GM19240 (cell line): ENCODE measurements around the gene CRYGD.
"Not testable (repeated sequence)": the region's sequence is repeated elsewhere in the genome, so short reads cannot be mapped to it uniquely, and the experiment has no call there.

Experiments used
- DNase-seq: peaks from one replicate; pipeline ENCODE4 v3.0.0; 2011; ENCODE audit warnings: low spot score; ENCODE audit not compliant: insufficient read length

Gene CRYGD

DNA sequence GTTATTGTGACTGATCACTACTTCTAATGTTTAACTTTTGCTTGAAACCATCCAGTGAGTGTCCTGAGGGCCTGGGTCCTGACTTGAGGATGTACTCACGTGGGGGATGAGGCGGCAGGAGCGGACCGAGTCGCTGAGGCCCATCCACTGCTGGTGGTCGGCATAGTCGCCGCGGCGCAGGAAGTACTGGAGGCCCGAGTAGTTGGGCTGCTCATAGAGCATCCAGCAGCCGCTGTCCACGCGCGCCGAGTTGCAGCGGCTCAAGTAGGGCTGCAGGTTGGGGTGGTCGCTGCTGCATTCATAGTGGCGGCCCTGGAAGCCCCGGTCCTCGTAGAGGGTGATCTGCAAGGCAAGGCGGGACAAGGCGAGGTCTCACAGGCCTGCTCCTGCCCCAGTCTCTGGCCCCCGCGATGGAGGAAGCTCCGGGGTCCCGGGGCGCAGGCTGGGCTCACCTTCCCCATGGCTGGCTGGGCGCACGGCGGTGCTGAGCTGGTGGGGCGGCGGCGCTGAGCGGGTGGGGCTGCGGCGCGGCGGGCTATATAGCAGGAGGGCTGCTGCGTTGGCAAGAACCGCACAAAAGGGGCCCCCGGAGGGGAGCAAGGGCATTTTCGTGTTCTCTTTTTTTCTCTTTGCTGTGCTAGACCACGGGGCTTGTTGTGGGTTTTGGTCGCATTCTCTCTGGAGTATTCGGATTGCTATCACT lies at the start of gene CRYGD:
TSS of gene CRYGD (minus strand) at position 512 of the 703 bp plus-strand sequence. CDS start at position 461, 51 bp downstream.
- not testable (repeated sequence) for DNase-seq

DNA sequence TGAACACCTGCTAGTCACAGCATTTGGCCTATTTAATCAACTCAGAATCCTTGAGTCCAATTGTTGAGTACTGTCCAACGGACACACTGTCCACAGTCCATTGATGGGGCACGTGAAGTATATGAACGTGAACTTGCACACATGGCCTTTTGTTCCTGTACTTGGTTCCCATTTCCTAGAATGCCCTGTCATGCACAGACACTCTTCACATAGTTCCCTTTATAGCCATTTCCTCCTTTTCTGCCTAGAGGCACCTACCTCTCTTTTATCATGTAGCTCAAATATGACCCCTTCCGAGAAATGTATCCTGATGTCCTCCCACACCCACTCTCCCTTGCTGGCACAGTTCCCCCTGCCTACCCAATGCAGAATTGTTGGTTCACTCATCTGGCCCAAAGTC lies 47.8 kb upstream of the CRYGD start:
- DNase-seq: no peak

DNA sequence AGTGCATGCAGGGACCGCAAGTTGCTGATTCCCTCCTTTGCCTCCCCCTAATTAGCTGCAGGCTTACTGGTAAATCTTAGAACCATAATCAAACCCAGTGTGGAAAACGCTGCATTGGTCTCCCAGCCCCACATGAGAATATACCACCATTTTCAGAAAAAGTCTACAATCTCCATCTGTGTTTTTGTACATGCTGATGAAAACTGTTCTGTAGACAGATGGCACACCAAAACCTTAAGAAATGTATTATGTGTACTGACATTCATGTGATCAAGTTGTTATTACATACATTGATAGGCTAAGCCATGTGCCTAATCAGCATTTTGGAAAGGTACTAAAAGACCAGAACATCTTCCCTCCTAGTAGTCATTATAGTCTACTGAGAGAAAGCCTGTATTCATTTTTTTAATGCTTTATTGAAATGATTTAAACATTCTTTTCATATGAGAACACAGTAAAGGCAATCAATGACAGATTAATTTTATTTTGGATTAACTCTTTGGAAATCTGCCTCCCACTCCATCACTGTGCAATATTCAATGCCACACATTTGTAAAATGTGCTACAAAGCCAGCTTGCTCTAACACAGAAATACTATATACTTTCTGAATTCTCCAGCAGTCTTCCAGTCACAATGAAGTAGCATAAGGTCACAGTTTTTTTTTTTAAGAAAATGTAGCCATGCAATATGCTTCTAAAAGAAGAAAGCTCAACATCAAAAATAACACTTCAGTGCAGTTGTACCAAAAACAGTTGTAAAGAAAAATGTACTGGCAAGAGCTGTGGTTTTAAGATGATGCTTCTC lies 40.8 kb upstream of the CRYGD start:
- no peak for DNase-seq

DNA sequence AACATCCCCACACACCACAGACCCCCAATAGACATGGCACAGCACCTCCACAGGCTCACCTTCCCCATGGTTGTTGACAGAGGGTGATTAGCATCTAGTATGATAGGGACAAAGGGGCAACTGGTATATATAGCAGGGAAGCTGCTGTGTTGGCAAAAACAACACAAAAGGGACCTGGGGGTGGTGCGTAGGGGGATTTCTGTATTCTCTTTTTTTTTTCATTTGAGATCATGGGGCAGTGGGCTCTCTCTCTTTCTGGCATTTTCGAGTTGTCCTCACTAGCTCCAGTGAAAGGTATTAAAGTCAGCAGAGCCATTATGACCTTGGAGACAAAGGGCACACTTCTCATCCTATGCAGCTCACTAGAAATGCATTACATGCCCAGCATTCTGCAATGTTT lies 39.2 kb upstream of the CRYGD start, which contains the start of gene CRYGA:
TSS of gene CRYGA (minus strand) at position 101 of the 400 bp plus-strand sequence. CDS start at position 68, 33 bp downstream.
- no peak for DNase-seq

DNA sequence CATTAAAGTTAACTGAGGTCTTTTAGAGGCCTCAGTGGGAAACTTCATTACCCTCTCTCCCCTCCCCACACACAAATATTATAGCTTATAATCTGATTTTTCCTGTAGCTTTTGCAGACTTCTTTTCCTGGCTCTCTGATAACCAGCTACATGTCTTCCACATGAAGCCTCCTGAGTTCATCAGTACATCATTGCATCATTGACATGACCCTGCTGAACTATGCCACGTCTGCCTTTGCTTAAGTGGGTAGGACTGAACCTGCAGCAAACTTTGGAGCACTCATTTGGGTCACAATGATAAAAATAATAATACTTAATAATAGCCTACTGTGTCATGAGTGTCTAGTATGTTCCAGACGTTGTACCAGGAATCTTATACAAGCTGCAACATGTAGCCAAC lies 32.1 kb upstream of the CRYGD start:
- no peak for DNase-seq

DNA sequence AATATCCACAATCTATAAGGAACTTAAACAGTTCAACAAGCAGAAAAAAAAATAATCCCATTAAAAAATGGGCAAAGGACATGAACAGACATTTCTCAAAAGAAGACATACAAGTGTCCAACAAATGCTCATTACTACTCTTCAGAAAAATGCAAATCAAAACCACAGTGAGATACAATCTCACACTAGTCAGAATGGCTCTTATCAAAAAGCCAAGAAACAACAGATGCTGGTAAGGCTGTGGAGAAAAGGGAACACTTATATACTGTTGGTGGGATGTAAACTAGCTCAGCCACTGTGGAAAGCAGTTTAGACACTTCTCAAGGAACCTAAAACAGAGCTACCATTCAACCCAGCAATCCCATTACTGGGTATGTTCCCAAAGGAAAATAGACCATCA lies 28.8 kb upstream of the CRYGD start:
- no peak for DNase-seq

DNA sequence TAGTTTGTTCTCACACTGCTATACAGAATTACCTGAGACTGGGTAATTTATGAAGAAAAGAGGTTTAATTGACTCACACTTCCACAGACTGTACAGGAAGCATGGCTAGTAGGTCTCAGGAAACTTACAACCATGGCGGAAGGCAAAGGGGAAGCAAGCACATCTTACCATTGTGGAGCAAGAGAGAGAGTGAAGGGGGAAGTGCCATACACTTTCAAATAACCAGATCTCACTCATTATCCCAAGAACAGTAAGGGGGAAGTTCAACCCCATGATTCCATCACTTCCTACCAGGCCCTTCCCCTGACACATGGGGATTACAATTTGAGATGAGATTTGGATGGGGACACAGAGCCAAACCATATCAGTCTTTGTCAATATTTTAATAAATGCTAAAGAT lies 26.6 kb upstream of the CRYGD start:
- no peak for DNase-seq

DNA sequence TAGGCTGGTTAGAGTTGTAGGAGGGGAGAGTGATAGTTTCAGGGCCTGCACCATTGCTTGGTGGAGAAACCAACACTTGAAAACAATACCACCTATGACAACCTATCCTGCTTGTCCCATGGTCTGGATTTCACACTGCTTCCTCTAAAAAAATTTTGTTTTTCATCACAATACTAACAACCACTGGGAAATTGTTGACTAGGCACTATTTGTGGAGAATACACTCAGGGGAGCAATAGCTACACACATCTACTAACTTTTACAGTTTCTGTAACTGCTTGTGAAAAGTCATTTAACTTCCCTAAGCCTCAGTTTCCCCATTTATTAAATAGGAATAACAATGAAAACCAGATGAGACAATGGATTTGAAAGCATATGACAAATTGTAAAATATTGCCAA lies 25.8 kb upstream of the CRYGD start:
- DNase-seq: no peak

DNA sequence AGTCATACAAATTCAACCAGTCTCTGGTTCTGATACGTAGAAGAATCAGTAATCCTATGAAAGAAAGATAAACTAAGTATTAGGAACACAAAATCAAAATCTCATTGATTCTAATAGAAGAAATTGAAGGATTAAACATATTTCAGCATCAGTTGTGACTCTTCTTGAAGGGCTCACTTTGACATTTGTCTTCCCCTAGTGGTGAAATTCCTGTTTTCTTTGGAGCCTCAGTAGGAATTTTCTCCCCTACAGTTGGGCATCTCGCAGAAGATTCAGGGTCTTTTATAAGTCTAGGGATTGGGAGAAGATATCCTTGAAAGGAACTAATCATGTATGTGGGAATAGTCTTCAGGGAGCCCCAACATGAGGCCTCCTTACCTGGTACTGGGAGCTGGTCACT lies 24.5 kb upstream of the CRYGD start:
- no peak for DNase-seq

DNA sequence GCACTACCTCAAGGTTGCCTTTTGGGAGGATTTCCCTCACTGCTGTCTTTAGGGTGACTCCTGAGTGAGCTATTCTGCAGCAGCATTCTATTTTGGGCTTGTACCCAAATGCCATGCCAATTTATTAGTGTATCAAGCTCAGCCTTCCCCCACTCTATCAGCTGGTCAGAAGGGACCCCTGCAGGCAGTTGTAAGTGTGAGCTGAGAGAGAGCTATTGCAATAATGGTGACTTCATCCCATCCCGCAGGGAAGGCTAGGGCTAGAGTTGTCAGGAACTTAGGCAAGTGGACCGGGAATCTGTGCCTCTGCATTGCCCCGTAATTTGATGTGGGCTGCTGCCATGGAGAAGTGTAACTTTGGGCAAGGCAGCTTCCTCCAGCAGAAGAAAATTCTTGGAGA lies 23.4 kb upstream of the CRYGD start:
- no peak for DNase-seq

DNA sequence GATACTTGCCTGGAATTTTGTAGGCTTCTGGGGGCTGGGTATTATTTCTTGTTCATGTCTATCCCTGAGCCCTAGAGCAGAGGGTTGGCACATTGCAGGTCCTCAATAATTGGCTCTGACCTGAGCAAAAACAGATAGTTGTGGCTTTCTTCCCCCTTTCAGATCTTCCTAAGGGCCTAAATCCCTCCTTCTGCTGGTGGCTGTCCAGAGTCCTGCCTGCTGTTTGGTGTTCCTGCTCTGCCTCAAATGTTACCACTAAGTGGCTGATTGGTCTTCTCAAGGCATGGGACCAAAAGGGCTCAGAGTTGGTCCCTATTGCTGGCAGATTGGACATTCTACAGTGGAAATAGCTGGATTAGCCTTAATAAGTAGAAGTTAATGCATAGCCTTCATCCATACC lies 22.7 kb upstream of the CRYGD start:
- no peak for DNase-seq

DNA sequence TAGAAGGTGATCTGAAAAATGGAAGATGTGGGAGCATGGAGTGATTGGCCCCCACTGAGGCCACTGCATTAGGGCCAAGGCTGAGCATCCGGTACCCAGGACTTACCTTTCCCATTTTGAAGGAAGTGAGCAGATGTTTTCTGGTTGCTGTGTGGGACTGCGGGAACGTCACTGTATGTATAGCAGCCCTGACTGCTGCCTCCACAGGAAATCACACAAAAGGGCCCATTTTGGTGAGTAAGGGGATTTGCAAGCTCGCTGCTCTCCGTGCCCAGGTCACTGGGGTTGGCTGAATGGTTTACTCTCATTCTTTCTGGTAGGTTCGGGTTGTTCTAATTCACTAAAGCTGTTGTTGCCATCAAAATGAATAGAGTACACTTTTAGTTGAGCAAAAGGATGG lies 21.7 kb upstream of the CRYGD start, which contains the start of gene CRYGB:
TSS of gene CRYGB (minus strand) at position 153 of the 400 bp plus-strand sequence. CDS start at position 115, 38 bp downstream.
- DNase-seq: no peak

DNA sequence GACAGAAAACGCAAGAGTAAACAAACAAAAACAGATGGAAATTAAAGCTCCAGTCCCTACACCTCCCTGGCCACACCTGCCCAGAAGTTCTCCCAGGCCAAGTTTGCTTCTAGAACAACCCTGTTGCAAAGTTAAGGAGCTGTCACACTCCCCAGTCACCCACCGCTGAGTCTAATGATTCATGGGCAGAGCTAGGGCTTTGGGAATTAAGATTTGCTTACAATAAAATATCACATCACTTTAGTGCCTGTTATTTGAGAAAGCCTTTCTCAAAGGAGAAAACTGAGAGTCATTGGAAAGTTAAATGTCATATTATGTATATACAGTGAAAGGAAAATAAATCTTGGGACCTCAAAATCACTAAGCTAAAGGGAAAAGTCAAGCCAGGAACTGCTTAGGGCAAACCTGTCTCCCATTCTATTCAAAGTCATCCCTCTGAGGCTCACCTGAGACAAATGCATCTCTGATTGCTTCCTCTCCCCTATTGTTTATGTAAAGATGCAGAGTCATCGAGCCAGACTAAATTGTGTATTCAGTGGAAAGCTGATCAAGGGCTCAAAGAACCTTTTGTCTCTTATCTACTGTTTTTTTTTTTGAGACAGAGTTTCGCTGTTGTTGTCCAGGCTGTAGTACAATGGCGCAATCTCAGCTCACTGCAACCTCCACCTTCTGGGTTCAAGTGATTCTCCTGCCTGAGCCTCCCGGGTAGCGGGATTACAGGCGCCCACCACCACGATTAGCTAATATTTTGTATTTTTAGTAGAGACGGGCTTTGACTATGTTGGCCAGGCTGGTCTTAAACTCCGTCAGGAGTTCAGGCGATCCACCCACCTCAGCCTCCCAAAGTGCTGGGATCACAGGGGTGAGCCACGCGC lies 18.8 kb upstream of the CRYGD start:
- no peak for DNase-seq

DNA sequence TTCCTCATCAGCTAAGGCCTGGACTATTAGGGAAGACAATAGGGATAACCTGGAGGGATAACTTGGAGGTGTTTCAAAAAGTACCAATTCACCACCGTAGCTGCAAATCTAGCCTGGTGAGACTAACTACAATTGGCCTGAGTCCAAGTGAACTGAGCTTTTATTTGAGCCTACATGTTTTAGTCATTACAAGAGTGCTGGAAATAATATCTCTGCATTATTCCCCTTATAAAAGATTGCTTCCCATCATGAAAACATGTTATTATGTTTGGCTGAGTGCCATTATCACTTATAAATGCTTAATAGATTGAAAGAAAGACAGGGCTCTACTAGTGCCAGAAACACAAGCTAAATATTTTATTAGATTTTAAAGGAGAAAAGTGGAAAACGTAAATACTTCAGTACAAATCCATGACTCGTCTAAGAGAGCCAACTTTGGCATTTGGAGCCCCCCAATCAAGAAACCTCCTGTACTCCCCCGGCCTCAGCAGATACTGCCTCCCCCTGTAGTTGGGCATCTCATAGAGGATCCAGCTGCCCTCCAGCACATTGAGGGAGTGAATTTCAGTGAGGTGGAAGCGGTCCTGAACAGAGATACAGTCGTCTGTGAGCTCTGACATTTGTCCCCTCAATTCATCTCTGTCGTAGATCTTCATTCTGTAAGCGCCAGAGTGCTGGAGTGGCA lies 18.1 kb upstream of the CRYGD start:
- no peak for DNase-seq

DNA sequence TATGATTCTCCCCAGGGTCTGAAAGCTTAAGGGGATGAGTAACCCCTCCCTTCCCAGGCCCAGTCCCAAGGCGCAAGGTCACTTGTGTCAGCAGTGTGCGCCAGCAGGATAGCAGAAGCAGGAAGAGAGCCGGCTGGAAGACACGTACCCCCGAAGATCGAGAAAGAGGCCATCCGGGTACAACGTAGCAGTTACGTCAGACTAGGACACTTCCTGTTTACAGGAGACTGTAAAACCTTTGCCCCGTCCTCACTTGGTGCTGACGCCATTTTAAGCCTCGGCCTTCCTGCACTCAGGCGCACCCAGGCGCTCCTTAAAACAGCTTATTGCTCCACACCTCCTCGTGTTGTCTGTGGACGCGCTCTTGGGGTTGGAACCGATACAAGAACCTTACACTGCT lies 15.1 kb upstream of the CRYGD start:
- DNase-seq: no peak

DNA sequence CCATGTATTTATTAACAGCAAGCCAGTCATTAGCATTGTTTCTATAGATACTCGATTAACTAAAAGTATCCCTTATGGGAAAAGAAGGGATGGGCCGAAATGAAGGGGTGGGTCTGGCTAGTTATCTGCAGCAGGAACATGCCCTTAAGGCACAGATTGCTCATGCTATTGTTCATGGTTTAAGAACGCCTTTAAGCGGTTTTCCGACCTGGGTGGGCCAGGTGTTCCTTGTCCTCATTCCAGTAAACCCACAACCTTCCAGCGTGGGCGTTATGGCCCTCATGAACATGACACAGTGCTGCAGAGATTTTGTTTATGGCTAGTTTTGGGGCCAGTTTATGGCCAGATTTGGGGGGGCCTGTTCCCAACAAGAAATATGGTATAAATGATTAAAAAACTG lies 14.0 kb upstream of the CRYGD start:
- DNase-seq: not testable (repeated sequence)

DNA sequence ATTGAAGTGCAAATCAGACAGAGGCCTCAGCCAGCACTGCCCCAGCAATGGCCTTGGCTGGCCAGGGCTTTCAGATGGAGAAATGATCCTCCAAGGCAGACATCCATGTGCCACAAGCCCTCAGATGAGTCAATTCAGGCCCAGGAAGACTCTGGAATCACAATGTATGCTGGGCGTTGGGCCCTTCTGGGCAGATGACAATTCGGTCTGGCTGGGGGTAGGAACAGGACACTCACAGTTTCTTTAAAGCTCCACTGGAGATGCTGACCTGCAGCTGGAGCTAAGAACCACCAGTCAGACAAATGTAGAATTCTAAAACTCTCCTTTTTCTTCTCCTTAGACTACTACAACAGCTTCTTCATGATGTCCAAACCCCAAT lies 12.4 kb upstream of the CRYGD start:
- no peak for DNase-seq

DNA sequence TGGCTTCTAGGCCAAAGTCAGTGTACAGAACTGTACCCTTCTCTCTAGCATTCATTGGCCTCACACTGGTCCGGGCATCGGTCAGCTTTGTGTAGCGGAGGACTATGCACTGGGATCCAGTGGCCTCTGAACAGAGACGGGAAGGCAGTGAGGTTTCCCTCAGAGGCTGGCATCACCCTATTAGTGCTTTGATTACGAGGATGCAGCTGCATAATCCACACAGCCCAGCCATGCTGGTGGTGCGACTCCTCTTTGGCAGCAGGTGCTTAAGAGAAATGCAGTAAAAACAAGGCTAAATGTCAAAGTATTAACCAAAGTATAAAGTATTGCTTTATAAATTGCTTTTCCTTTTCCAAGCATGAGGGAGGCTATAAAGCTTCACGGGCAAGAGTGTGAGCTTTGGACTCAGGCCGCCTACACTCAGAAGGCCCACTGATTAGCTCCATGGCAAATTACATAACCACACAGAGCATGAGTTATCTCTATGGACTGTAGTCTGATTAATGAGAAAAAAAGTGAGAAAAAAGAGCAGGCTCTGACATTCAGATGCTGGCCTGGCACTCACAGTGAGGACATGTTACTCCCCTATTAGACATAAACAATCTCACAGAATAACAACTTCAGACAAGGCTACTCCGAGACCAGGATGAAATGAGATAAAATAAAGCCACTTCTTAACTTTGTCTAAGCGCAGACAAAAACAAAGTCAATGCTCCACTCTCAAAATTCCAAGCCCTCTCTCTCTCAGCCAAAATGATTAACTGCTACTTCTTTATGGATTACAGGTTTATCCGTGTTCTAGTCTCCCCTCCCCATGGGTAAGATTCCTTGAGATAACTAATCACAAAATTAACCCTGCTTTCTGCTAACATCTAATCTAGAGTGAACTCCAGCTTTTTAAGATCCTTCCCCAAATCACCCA lies 11.7 kb upstream of the CRYGD start:
- no peak for DNase-seq

DNA sequence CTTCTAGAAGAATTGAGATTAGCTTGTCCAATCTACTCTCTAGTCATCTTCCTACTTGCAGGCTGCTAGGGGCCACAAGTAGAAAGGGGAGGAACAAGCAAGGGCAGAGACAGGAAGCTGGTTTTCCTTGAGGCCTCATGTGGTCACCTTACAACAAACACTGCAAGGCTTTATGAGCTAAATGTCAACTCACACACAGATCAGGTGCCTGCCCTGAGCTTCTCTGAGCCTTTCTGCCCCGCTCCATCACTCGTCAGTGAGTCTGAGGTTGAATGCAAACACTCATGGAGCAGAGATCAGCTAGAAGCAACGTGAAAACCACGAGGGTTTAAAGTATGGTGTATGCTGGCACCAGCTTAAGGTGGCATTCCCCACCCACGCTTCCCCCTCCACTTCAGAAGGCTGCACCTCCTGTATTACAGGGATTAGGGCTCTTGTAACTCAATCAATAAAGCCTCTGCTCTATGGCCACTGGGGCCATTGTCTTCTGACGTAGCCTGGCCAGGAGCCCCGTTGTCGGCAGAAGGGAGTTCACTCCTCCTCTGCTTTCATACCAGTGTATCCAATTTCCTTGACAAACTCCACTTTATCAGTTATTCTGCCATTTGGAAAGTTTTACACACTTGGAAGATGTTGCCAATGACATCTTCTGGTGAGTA lies 10.7 kb upstream of the CRYGD start:
- no peak for DNase-seq

DNA sequence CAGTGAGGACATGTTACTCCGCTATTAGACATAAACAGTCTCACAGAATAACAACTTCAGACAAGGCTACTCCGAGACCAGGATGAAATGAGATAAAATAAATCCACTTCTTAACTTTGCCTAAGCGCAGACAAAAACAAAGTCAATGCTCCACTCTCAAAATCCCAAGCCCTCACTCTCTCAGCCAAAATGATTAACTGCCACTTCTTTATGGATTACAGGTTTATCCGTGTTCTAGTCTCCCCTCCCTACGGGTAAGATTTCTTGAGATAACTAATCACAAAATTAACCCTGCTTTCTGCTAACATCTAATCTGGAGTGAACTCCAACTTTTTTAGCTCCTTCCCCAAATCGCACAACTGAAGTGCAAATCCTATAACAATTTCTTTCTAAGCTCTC lies 6.4 kb upstream of the CRYGD start:
- no peak for DNase-seq
